HCT116 (cell line): Measurements from ENCODE around the gene TLN1.

Source experiments
- CTCF ChIP-seq, 3 experiments: fragments of 200-600 bp in 1 of 3; sonication (generic) in 1 of 3; IDR thresholded peaks in 2 of 3; conservative IDR thresholded peaks in 1 of 3; 2 replicates each; pipeline ENCODE4 v1.5.1; 2012 to 2017; ENCODE audit warnings: low read depth in 2 of 3, low read length in 2 of 3, antibody characterized with exemption in 1 of 3, borderline replicate concordance in 1 of 3, control low read depth in 1 of 3, mild to moderate bottlenecking in 1 of 3, mixed read lengths in 1 of 3, mixed run types in 1 of 3, moderate library complexity in 1 of 3; ENCODE audit not compliant: insufficient read depth in 1 of 3
- POLR2A ChIP-seq: IDR thresholded peaks from 2 replicates; pipeline ENCODE4 v1.7.0; 2011; ENCODE audit warnings: borderline replicate concordance; ENCODE audit not compliant: insufficient read depth, insufficient read length; ENCODE audit errors: extremely low read depth
- RAD21 ChIP-seq: IDR thresholded peaks from 2 replicates; pipeline ENCODE4 v1.6.1; 2012; ENCODE audit warnings: low read depth, mild to moderate bottlenecking
- REST ChIP-seq: IDR thresholded peaks from 2 replicates; pipeline ENCODE4 v1.6.1; 2012; ENCODE audit warnings: low read depth
- SP1 ChIP-seq: IDR thresholded peaks from 2 replicates; pipeline ENCODE4 v1.6.1; 2012; ENCODE audit warnings: low read depth
- YY1 ChIP-seq: IDR thresholded peaks from 2 replicates; pipeline ENCODE4 v1.6.1; 2011; ENCODE audit warnings: low read length, low read depth, moderate library complexity, mild to moderate bottlenecking; ENCODE audit not compliant: insufficient replicate concordance; ENCODE audit errors: extremely low read depth

- no peak for TF ChIP-seq RAD21
- peak in 2 of 3 experiments; percentile 79 to 82; a peak in 4 of 6 replicates for TF ChIP-seq CTCF (IDR thresholded peaks at IDR 0.05 in 2 of 3, conservative IDR thresholded peaks at IDR 0.05 in 1 of 3; ENCODE audit: borderline replicate concordance in 1 of 3, insufficient read depth in 1 of 3, low read depth in 2 of 3, low read length in 2 of 3)
- no peak for TF ChIP-seq POLR2A
- TF ChIP-seq YY1: peak; percentile 56
- no peak for TF ChIP-seq SP1
- TF ChIP-seq REST: no peak
Measured at GRCh38 chr9:35756275-35757225, 24.6 kb upstream of the TLN1 start.
